ENCODE data around the gene UMOD. TPM values are rescaled to one million over a fixed set of nuclear protein-coding genes. Genes with fewer than 3 reads are reported as not detected.

Gene UMOD
- polyA plus RNA-seq, 1 donor: not detected

GRCh38 chr16:20298452-20298851 lies 54.1 kb downstream of the UMOD start:
- no peak for DNase-seq

- DNase-seq: no peak
These were observed 61.0 kb downstream of the UMOD start for GRCh38 chr16:20291208-20292206.

GRCh38 chr16:20289571-20289970 lies 62.9 kb downstream of the UMOD start:
- DNase-seq: no peak

- no peak for DNase-seq
These were observed 66.5 kb downstream of the UMOD start for GRCh38 chr16:20285993-20286499.

Other genes starting within 250 kb of the UMOD start
- not detected for gene GP2, start 25.2 kb downstream of the UMOD start, polyA plus RNA-seq (ENCODE audit: insufficient read length)
- not detected for gene PDILT, start 52.0 kb upstream of the UMOD start, polyA plus RNA-seq (ENCODE audit: insufficient read length)
- 0.66 TPM for gene ACSM5, start 56.8 kb upstream of the UMOD start, polyA plus RNA-seq (ENCODE audit: insufficient read length)
- 0.34 TPM for gene ACSM2A, start 98.8 kb upstream of the UMOD start, polyA plus RNA-seq (ENCODE audit: insufficient read length)
- 0.41 TPM for gene ACSM2B, start 223.7 kb upstream of the UMOD start, polyA plus RNA-seq (ENCODE audit: insufficient read length)

All from hindlimb muscle (tissue), 1 donor.